Measurements from ENCODE around the gene CDC42SE2.

CDC42SE2 gene

GRCh38 chr5:131218392-131218791, 45.5 kb upstream of the CDC42SE2 start:
- H3K4me2 ChIP-seq (ENCODE audit: low read depth, low read length, poor library complexity, severe bottlenecking), result no peak overlapping the region
- H3K9me2 ChIP-seq (replicated peaks; ENCODE audit: low read depth, low read length), result no peaks in the 10 kb centered on the region
- no peaks in the 10 kb centered on the region for H3K9me3 ChIP-seq (ENCODE audit: insufficient read depth, low read depth, low read length)
- H3K9ac ChIP-seq (ENCODE audit: low read depth, low read length, poor library complexity, severe bottlenecking), result no peak overlapping the region
- peaks cover 25% of the 10 kb centered on the region for H3K4me1 ChIP-seq (ENCODE audit: insufficient read depth, low read length, poor library complexity, severe bottlenecking)
- peaks cover 52% of the 10 kb centered on the region for H3K79me2 ChIP-seq (ENCODE audit: insufficient read depth, low read length)
- no peak overlapping the region for H2AFZ ChIP-seq (ENCODE audit: low read length)
- H4K20me1 ChIP-seq (ENCODE audit: insufficient read depth, low read length, poor library complexity, severe bottlenecking), result no peaks in the 10 kb centered on the region
- H3F3A ChIP-seq (ENCODE audit: low read depth), result no peaks in the 10 kb centered on the region
- TF ChIP-seq CTCF (conservative IDR thresholded peaks at IDR 0.05; ENCODE audit: low read length) (no peak), EZH2phosphoT487 (IDR thresholded peaks at IDR 0.05; ENCODE audit: borderline replicate concordance) (no peak)
- H3K27me3 ChIP-seq (ENCODE audit: insufficient read depth, low read length, poor library complexity, severe bottlenecking), result no peaks in the 10 kb centered on the region
- H3K4me3 ChIP-seq (ENCODE audit: low read length, poor library complexity, severe bottlenecking), result no peak overlapping the region
- H3K36me3 ChIP-seq (ENCODE audit: insufficient read depth, low read length), result no peaks in the 10 kb centered on the region

GRCh38 chr5:131220566-131220965, 43.3 kb upstream of the CDC42SE2 start:
- no peak overlapping the region for H3K4me2 ChIP-seq (ENCODE audit: low read depth, low read length, poor library complexity, severe bottlenecking)
- no peaks in the 10 kb centered on the region for H4K20me1 ChIP-seq (ENCODE audit: insufficient read depth, low read length, poor library complexity, severe bottlenecking)
- H3K27me3 ChIP-seq (ENCODE audit: insufficient read depth, low read length, poor library complexity, severe bottlenecking), result no peaks in the 10 kb centered on the region
- H2AFZ ChIP-seq (ENCODE audit: low read length), result no peak overlapping the region
- peaks cover 30% of the 10 kb centered on the region for H3K79me2 ChIP-seq (ENCODE audit: insufficient read depth, low read length)
- H3K9me2 ChIP-seq (replicated peaks; ENCODE audit: low read depth, low read length), result no peaks in the 10 kb centered on the region
- no peak overlapping the region for H3K4me3 ChIP-seq (ENCODE audit: low read length, poor library complexity, severe bottlenecking)
- H3F3A ChIP-seq (ENCODE audit: low read depth), result 0 out of 2 replicates have a peak, but pooled peaks cover 3% of the 10 kb centered on the region
- H3K9ac ChIP-seq (ENCODE audit: low read depth, low read length, poor library complexity, severe bottlenecking), result no peak overlapping the region
- H3K9me3 ChIP-seq (ENCODE audit: insufficient read depth, low read depth, low read length), result no peaks in the 10 kb centered on the region
- no peaks in the 10 kb centered on the region for H3K36me3 ChIP-seq (ENCODE audit: insufficient read depth, low read length)
- TF ChIP-seq CTCF (conservative IDR thresholded peaks at IDR 0.05; ENCODE audit: low read length) (no peak), EZH2phosphoT487 (IDR thresholded peaks at IDR 0.05; ENCODE audit: borderline replicate concordance) (no peak)
- H3K4me1 ChIP-seq (ENCODE audit: insufficient read depth, low read length, poor library complexity, severe bottlenecking), result peaks cover 31% of the 10 kb centered on the region

- Histone ChIP-seq H4K20me1 (ENCODE audit: insufficient read depth, low read length, poor library complexity, severe bottlenecking) (no peaks in the 10 kb centered on the region), H3F3A (ENCODE audit: low read depth) (0 out of 2 replicates have a peak, but pooled peaks cover 3% of the 10 kb centered on the region), H3K27me3 (ENCODE audit: insufficient read depth, low read length, poor library complexity, severe bottlenecking) (no peaks in the 10 kb centered on the region), H3K4me1 (ENCODE audit: insufficient read depth, low read length, poor library complexity, severe bottlenecking) (peaks cover 30% of the 10 kb centered on the region), H3K36me3 (ENCODE audit: insufficient read depth, low read length) (no peaks in the 10 kb centered on the region), H2AFZ (ENCODE audit: low read length) (no peak overlapping the region), H3K9me2 (replicated peaks; ENCODE audit: low read depth, low read length) (no peaks in the 10 kb centered on the region), H3K4me2 (ENCODE audit: low read depth, low read length, poor library complexity, severe bottlenecking) (no peak overlapping the region), H3K9ac (ENCODE audit: low read depth, low read length, poor library complexity, severe bottlenecking) (no peak overlapping the region), H3K4me3 (ENCODE audit: low read length, poor library complexity, severe bottlenecking) (no peak overlapping the region), H3K79me2 (ENCODE audit: insufficient read depth, low read length) (peaks cover 24% of the 10 kb centered on the region), H3K9me3 (ENCODE audit: insufficient read depth, low read depth, low read length) (no peaks in the 10 kb centered on the region)
- TF ChIP-seq EZH2phosphoT487 (IDR thresholded peaks at IDR 0.05; ENCODE audit: borderline replicate concordance) (no peak), CTCF (conservative IDR thresholded peaks at IDR 0.05; ENCODE audit: low read length) (no peak)
These were observed 42.7 kb upstream of the CDC42SE2 start for GRCh38 chr5:131221008-131221703.

Measured in Loucy (cell line).